ENCODE data around the gene GATAD2B.
"Not testable (repeated sequence)": the region's sequence is repeated elsewhere in the genome, so short reads cannot be mapped to it uniquely, and the experiment has no call there.

Gene GATAD2B

DNA sequence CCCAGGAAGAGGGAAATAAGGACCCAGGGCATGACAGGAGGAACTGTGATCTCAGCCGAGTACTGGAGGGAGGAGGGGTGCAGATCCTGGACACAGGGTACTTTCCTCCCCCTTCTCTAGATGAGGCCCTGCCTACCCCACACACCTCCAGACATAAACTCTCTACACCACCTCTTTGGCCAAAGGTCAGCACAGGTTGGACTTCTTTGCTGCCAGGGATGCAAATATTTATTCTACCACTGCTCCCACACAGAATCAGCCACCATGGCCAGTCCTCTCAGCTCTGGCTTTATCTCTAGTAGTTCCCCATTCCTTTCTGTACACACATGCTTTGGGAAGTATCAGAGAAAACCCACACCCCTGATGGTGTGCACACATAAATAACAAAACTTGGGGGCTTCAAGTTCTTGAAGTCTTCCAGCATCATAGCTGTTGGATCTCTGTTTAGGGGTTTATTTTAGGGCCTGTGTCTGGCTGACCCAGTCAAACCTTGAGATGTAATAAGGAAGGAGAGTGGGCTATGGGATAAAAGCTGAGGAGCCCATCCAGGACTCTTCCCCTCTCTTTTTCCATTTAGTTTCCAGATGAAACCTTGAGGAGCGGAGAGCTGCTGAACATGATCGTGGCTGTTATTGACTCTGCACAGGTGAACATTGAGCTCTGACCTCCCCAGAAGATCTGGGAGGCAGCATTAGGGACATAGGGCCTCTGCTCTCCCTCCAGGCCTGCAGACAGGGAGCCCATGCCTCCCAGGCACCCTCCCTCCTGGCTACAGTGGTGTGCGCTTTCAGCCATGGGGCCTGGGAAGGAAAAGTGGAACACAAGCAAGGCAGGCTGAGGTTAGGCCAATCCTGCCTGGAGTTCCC lies 154.2 kb downstream of the GATAD2B start:
- no peak overlapping the region for H3K4me3 ChIP-seq (ENCODE audit: low read depth, low read length)

DNA sequence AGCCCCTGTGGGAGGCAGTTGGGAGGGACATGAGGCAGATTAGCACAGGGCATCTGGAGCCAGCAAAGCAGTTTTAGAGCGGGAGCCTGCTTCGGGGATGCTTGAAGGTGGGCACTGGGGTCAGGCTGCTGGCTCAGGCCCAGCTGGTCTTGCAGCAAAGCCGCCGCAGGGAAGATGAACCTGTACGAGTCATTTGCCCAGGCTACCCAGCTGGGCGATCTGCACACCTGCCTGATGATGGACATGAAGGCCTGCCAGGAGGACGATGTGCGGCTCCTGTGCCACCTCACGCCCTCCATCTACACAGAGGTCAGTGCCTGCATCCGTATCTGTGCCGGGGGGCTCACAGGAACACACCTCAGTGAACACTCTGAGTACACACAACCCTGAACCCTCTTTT lies 155.3 kb downstream of the GATAD2B start:
- H3K4me3 ChIP-seq (ENCODE audit: low read depth, low read length), result no peak overlapping the region

DNA sequence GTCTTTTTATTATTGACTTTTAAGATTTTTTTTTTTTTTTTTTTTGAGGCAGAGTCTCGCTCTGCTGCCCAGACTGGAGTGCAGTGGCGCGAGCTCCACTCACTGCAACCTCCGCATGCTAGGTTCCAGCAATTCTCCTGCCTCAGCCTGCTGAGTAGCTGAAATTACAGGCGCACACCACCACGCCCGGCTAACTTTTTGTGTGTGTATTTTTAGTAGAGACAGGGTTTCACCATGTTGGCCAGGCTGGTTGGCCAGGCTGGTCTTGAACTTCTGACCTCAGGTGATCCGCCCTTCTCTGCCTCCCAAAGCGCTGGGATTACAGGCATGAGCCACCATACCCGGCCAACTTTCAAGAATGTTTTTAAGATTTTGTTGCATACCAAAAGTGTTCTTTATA lies 156.1 kb downstream of the GATAD2B start:
- H3K4me3 ChIP-seq (ENCODE audit: low read depth, low read length), result not testable (repeated sequence)

DNA sequence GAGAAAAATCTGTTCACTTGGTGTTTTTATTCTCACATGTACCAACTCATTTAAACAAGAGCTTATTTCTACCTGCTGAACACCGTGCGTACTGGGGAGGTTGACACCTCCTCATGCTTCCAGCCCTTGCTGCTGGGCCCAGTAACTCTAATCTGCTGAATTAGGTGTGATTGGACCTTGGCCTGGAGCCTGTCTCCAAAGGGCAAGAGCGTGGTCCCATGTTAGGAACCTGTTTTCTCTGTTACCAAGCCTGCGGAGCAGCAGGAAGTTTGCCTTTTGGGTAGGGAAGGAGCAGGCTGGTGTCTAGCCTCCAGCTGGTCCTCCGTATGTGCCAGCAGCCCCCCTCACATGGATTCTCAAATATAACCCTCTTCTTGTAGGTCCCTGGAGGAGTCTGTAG lies 158.5 kb downstream of the GATAD2B start:
- no peak overlapping the region for H3K4me3 ChIP-seq (ENCODE audit: low read depth, low read length)

DNA sequence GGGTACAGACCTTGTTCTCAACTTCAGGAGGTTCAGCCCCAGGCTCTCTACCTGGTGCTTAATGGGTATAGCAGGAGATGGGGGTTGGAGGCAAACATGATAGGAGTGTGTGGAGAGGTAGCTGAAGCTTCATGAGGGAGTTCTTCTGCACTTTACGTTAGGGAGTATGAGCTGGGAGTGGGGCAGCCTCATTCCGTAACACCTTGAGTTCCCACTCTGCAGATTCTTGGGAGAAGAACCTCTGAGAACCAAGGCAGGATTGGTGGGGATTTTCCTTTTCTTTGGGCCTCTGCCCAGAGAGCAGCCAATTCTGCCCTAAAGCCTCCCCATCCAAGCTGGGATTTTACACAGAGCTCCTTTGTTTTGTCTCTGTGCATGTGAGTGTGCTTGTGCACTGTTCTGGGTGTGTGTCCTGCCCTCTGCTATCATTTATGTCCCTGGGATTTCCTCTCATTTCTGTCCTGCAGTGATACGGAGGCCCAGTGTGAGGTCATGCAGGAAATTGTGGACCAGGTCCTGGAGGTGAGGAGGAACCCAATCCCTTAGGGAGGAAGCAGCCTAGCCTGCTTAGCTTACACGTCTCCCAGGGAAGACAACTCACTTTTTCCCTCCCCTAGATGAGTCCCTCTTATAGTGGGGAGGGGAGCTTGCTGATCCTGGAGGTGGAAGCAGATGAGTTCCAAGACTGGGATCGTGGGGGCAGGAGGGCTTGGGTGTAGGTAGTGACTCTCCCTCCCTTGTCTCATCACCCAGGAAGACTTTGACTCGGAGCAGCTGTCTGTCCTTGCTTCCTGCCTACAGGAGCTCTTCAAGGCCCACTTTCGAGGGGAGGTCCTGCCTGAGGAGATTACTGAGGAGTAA lies 159.2 kb downstream of the GATAD2B start:
- no peak overlapping the region for H3K4me3 ChIP-seq (ENCODE audit: low read depth, low read length)

DNA sequence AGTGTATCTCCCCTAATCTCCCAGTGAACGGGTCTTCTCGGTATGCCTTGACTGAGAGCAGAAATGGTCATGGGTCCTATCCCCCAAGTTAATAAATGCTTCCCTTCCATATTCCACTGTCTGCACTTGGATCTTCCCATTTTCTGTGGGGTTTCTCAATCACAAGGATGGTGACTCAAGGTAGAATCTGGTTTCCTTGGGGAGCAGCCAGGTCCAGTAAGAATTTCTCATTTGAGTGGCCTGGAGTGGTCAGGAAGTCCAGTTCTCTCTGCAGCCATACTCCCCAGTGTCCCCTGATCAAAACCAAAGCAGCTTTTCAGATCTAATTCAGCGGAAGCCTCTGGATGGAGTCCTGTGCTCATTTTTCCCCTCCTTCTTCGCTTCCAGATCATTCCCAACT lies 162.3 kb downstream of the GATAD2B start:
- H3K4me3 ChIP-seq (ENCODE audit: low read depth, low read length), result no peak overlapping the region
